Measurements from ENCODE around the gene E2F3. TPM values are rescaled to one million over a fixed set of nuclear protein-coding genes. Genes with fewer than 3 reads are reported as not detected.

E2F3 gene
- 1 to 10 TPM; 3.4 to 3.9 TPM for polyA plus RNA-seq

GRCh38 chr6:20401205-20402091 lies at the start of gene E2F3:
TSS of gene E2F3 (plus strand) at chr6:20401879. CDS start at chr6:20402233, 354 bp downstream.
- Histone ChIP-seq H3K27me3 (ENCODE audit: control insufficient read depth in 1 of 2, insufficient read depth in 2 of 2, low read length in 2 of 2) (no peaks in the 10 kb centered on the region), H3K9me3 (ENCODE audit: control insufficient read depth in 2 of 2, insufficient read depth in 1 of 2, low read depth in 1 of 2, low read length in 1 of 2) (no peaks in the 10 kb centered on the region), H3K4me3 (ENCODE audit: low read depth in 1 of 2, low read length in 2 of 2) (peak within 1 kb of the TSS; percentile 72 to 77), H3K36me3 (ENCODE audit: control insufficient read depth in 2 of 2, insufficient read depth in 2 of 2, low read length in 1 of 2) (no peaks in the 10 kb centered on the region), H3K4me1 (ENCODE audit: control insufficient read depth in 2 of 2, insufficient read depth in 2 of 2, low read length in 1 of 2) (no peaks in the 10 kb centered on the region), H3K27ac (ENCODE audit: low read depth in 2 of 2, low read length in 1 of 2) (peak within 1 kb of the TSS; percentile 87 to 95)
- 0% methylated on average over 62 to 63 of the region's 63 CpGs for WGBS, 2 donors

DNA sequence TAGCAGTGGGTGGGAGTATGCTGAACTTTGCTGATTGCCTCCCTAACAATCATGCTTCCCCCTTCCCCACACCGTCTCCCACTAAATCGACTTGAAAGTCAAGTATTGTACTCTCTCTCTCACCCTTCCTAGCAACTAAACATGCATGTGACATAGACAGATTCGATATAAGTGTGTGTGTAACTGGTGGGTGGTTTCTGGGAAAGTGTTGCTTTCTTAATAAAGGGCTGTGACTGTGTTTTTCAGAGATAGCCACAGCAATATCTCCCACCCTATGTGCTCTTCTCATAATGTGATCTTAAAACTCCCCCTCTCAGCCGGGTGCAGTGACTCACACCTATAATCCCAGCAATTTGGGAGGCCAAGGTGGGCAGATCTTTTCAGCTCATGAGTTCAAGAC lies 49.3 kb upstream of the E2F3 start:
- Histone ChIP-seq H3K27me3 (ENCODE audit: control insufficient read depth in 1 of 2, insufficient read depth in 2 of 2, low read length in 2 of 2) (no peaks in the 10 kb centered on the region), H3K4me1 (ENCODE audit: control insufficient read depth in 2 of 2, insufficient read depth in 2 of 2, low read length in 1 of 2) (no peaks in the 10 kb centered on the region), H3K9me3 (ENCODE audit: control insufficient read depth in 2 of 2, insufficient read depth in 1 of 2, low read depth in 1 of 2, low read length in 1 of 2) (peaks cover 3 to 4% of the 10 kb centered on the region in 2 donors), H3K27ac (ENCODE audit: low read depth in 2 of 2, low read length in 1 of 2) (no peak overlapping the region), H3K4me3 (ENCODE audit: low read depth in 1 of 2, low read length in 2 of 2) (no peak overlapping the region), H3K36me3 (ENCODE audit: control insufficient read depth in 2 of 2, insufficient read depth in 2 of 2, low read length in 1 of 2) (no peaks in the 10 kb centered on the region)
- 73 to 75% methylated on average over 4 of the region's 4 CpGs for WGBS, 2 donors

- H3K4me1 ChIP-seq (ENCODE audit: control insufficient read depth in 2 of 2, insufficient read depth in 2 of 2, low read length in 1 of 2) = no peaks in the 10 kb centered on the region
- no peaks in the 10 kb centered on the region for H3K36me3 ChIP-seq (ENCODE audit: control insufficient read depth in 2 of 2, insufficient read depth in 2 of 2, low read length in 1 of 2)
- no peak overlapping the region for H3K27ac ChIP-seq (ENCODE audit: low read depth in 2 of 2, low read length in 1 of 2)
- peaks cover 3 to 4% of the 10 kb centered on the region in 2 donors for H3K9me3 ChIP-seq (ENCODE audit: control insufficient read depth in 2 of 2, insufficient read depth in 1 of 2, low read depth in 1 of 2, low read length in 1 of 2)
- H3K27me3 ChIP-seq (ENCODE audit: control insufficient read depth in 1 of 2, insufficient read depth in 2 of 2, low read length in 2 of 2) = no peaks in the 10 kb centered on the region
- H3K4me3 ChIP-seq (ENCODE audit: low read depth in 1 of 2, low read length in 2 of 2) = no peak overlapping the region
- 89 to 90% methylated on average over 5 of the region's 5 CpGs for WGBS, 2 donors
Measured at GRCh38 chr6:20353134-20353533, 48.5 kb upstream of the E2F3 start.

GRCh38 chr6:20354366-20354765 lies 47.3 kb upstream of the E2F3 start:
- Histone ChIP-seq H3K4me1 (ENCODE audit: control insufficient read depth in 2 of 2, insufficient read depth in 2 of 2, low read length in 1 of 2) (no peaks in the 10 kb centered on the region), H3K27me3 (ENCODE audit: control insufficient read depth in 1 of 2, insufficient read depth in 2 of 2, low read length in 2 of 2) (no peaks in the 10 kb centered on the region), H3K36me3 (ENCODE audit: control insufficient read depth in 2 of 2, insufficient read depth in 2 of 2, low read length in 1 of 2) (no peaks in the 10 kb centered on the region), H3K27ac (ENCODE audit: low read depth in 2 of 2, low read length in 1 of 2) (no peak overlapping the region), H3K9me3 (ENCODE audit: control insufficient read depth in 2 of 2, insufficient read depth in 1 of 2, low read depth in 1 of 2, low read length in 1 of 2) (peaks cover 3 to 4% of the 10 kb centered on the region in 2 donors), H3K4me3 (ENCODE audit: low read depth in 1 of 2, low read length in 2 of 2) (no peak overlapping the region)
- WGBS, 2 donors = 84 to 91% methylated on average over 3 of the region's 3 CpGs

DNA sequence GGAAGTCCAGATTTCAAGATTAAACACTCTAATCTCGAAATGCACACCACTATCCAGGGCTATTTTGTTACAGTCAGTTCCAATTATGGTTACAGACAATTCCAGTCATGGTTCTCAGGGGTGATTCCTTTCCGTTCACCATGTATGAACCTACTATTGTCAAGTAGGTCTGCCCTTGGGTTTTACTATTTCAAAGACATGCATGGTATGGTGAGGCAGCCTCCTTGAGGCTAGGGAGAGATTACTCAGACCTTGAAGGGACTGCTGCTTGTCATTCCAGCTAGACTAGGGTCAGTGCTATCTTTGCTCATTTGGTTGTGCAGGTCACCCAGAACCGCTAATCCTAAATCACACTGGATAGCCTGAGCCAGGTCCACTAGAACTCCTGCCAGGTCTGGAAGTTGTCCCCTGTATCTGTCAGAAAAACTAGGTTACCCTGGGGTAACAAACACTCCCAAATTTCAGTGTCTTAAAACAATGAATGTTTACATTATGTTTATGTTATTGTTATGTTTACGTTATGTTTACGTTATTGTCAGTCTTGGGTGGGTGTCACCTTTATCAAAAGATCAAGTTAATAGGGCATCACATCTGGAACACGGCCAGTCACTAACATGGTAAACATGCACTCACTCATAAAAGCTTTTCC lies 41.1 kb upstream of the E2F3 start:
- no peaks in the 10 kb centered on the region for H3K27me3 ChIP-seq (ENCODE audit: control insufficient read depth in 1 of 2, insufficient read depth in 2 of 2, low read length in 2 of 2)
- H3K27ac ChIP-seq (ENCODE audit: low read depth in 2 of 2, low read length in 1 of 2) = no peak overlapping the region
- peaks cover 0 to 2% of the 10 kb centered on the region in 2 donors for H3K9me3 ChIP-seq (ENCODE audit: control insufficient read depth in 2 of 2, insufficient read depth in 1 of 2, low read depth in 1 of 2, low read length in 1 of 2)
- no peaks in the 10 kb centered on the region for H3K36me3 ChIP-seq (ENCODE audit: control insufficient read depth in 2 of 2, insufficient read depth in 2 of 2, low read length in 1 of 2)
- H3K4me3 ChIP-seq (ENCODE audit: low read depth in 1 of 2, low read length in 2 of 2) = no peak overlapping the region
- 86% methylated on average over 6 of the region's 6 CpGs for WGBS, 2 donors
- no peaks in the 10 kb centered on the region for H3K4me1 ChIP-seq (ENCODE audit: control insufficient read depth in 2 of 2, insufficient read depth in 2 of 2, low read length in 1 of 2)

DNA sequence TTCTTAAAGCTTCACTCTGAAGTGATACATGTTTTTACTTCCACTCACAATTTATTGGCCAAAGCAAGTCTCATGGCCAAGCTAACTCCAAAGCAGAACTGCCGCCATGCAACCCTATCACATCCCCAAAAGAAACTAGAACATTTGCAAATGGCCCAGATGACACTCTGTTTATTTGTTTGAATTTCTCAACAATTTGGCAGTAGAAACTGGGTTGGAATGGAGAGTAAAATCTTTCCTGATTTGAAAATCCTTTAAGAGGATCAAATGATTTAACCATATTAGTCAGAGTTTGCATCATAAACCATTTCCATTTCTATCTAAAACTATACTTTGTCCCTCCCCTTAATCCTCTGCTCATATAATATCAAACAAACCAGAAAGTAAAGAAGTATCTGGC lies 39.1 kb upstream of the E2F3 start:
- no peaks in the 10 kb centered on the region for H3K36me3 ChIP-seq (ENCODE audit: control insufficient read depth in 2 of 2, insufficient read depth in 2 of 2, low read length in 1 of 2)
- H3K9me3 ChIP-seq (ENCODE audit: control insufficient read depth in 2 of 2, insufficient read depth in 1 of 2, low read depth in 1 of 2, low read length in 1 of 2) = peaks cover 0 to 2% of the 10 kb centered on the region in 2 donors
- no peak overlapping the region for H3K27ac ChIP-seq (ENCODE audit: low read depth in 2 of 2, low read length in 1 of 2)
- no peaks in the 10 kb centered on the region for H3K27me3 ChIP-seq (ENCODE audit: control insufficient read depth in 1 of 2, insufficient read depth in 2 of 2, low read length in 2 of 2)
- no peak overlapping the region for H3K4me3 ChIP-seq (ENCODE audit: low read depth in 1 of 2, low read length in 2 of 2)
- H3K4me1 ChIP-seq (ENCODE audit: control insufficient read depth in 2 of 2, insufficient read depth in 2 of 2, low read length in 1 of 2) = no peaks in the 10 kb centered on the region
- WGBS, 2 donors = 73 to 84% methylated on average over 1 of the region's 1 CpG

GRCh38 chr6:20364327-20364726 lies 37.4 kb upstream of the E2F3 start:
- H3K27me3 ChIP-seq (ENCODE audit: control insufficient read depth in 1 of 2, insufficient read depth in 2 of 2, low read length in 2 of 2) = no peaks in the 10 kb centered on the region
- 91 to 97% methylated on average over 2 of the region's 2 CpGs for WGBS, 2 donors

DNA sequence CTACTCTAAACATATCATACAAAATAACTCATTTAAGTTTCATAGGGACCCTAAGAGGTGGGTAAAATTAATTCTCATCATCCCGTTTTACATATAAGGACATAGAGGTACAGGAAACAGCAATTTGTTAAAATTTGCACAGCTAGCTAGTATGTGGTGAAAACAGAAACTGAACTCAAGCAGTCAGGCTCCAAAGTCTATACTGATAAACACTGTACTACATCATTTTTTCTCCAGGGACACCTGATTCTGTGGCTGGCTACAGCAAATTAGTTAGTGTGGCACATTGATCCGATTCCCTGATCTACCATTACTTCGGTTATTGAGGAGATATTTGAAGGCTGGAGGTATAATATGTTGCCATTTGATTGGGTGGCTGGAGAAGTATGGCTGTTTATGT lies 36.2 kb upstream of the E2F3 start:
- 72 to 81% methylated on average over 3 of the region's 3 CpGs for WGBS, 2 donors
- H3K9me3 ChIP-seq (ENCODE audit: control insufficient read depth in 2 of 2, insufficient read depth in 1 of 2, low read depth in 1 of 2, low read length in 1 of 2) = peaks cover 0 to 2% of the 10 kb centered on the region in 2 donors
- no peak overlapping the region for H3K4me3 ChIP-seq (ENCODE audit: low read depth in 1 of 2, low read length in 2 of 2)
- H3K27me3 ChIP-seq (ENCODE audit: control insufficient read depth in 1 of 2, insufficient read depth in 2 of 2, low read length in 2 of 2) = no peaks in the 10 kb centered on the region
- H3K36me3 ChIP-seq (ENCODE audit: control insufficient read depth in 2 of 2, insufficient read depth in 2 of 2, low read length in 1 of 2) = no peaks in the 10 kb centered on the region
- no peaks in the 10 kb centered on the region for H3K4me1 ChIP-seq (ENCODE audit: control insufficient read depth in 2 of 2, insufficient read depth in 2 of 2, low read length in 1 of 2)
- no peak overlapping the region for H3K27ac ChIP-seq (ENCODE audit: low read depth in 2 of 2, low read length in 1 of 2)

More at GRCh38 chr6:20364327-20364726, 37.4 kb upstream of the E2F3 start:
- no peaks in the 10 kb centered on the region for H3K4me1 ChIP-seq (ENCODE audit: control insufficient read depth in 2 of 2, insufficient read depth in 2 of 2, low read length in 1 of 2)
- peaks cover 0 to 2% of the 10 kb centered on the region in 2 donors for H3K9me3 ChIP-seq (ENCODE audit: control insufficient read depth in 2 of 2, insufficient read depth in 1 of 2, low read depth in 1 of 2, low read length in 1 of 2)
- no peak overlapping the region for H3K27ac ChIP-seq (ENCODE audit: low read depth in 2 of 2, low read length in 1 of 2)
- no peak overlapping the region for H3K4me3 ChIP-seq (ENCODE audit: low read depth in 1 of 2, low read length in 2 of 2)
- no peaks in the 10 kb centered on the region for H3K36me3 ChIP-seq (ENCODE audit: control insufficient read depth in 2 of 2, insufficient read depth in 2 of 2, low read length in 1 of 2)

DNA sequence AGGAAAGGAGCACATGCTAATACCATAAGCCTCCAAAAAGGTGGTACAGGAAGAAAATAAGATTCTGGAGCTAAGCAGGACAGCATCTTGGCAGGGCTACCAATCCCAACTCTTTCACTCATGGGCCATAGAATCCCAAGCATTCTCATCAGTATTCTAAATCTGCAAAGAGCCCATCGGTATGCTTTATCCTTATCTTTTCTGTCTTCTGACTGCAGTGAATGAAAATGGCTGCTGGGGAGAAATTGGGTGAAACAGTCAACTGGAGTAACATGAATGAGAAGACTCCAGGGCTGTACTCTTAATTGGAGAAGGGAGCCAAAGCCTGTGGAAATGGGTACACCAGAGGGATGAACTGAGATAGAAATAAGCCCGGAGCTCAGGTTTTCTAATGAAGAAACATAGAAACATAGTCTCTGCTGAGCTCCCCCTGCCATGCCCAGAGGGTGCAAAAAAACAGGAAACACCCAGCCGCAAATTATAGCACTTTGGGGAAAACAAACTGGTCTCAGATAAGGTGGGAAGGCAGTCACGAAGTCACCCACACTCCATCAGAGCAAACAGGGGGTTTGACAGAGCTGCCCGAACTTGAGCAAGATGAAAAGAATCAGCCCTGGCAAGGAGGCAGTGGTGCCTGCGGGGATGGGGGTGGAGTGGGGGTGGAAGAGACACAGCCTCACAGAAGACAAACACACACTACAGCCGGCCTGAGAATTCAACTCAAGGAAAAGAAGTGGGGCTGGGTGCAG lies 35.4 kb upstream of the E2F3 start:
- 21 to 34% methylated on average over 7 of the region's 7 CpGs for WGBS, 2 donors
- no peaks in the 10 kb centered on the region for H3K27me3 ChIP-seq (ENCODE audit: control insufficient read depth in 1 of 2, insufficient read depth in 2 of 2, low read length in 2 of 2)

More for the DNA sequence above, 35.4 kb upstream of the E2F3 start:
- H3K36me3 ChIP-seq (ENCODE audit: control insufficient read depth in 2 of 2, insufficient read depth in 2 of 2, low read length in 1 of 2) = no peaks in the 10 kb centered on the region
- no peaks in the 10 kb centered on the region for H3K4me1 ChIP-seq (ENCODE audit: control insufficient read depth in 2 of 2, insufficient read depth in 2 of 2, low read length in 1 of 2)
- no peak overlapping the region for H3K4me3 ChIP-seq (ENCODE audit: low read depth in 1 of 2, low read length in 2 of 2)
- H3K27ac ChIP-seq (ENCODE audit: low read depth in 2 of 2, low read length in 1 of 2) = no peak overlapping the region
- H3K9me3 ChIP-seq (ENCODE audit: control insufficient read depth in 2 of 2, insufficient read depth in 1 of 2, low read depth in 1 of 2, low read length in 1 of 2) = no peaks in the 10 kb centered on the region
